MM.1S (cell line): ENCODE data around the gene GALM.

Experiments used
- CTCF ChIP-seq: fragments of 300-600 bp; sonication (generic); IDR thresholded peaks from 2 replicates; pipeline ENCODE4 v1.5.1; 2016; ENCODE audit warnings: antibody characterized with exemption, low read length, mixed read lengths
- EZH2 ChIP-seq: fragments of 300-600 bp; sonication (generic); optimal IDR thresholded peaks from 2 replicates; pipeline ENCODE3; 2017; ENCODE audit warnings: low read depth, mild to moderate bottlenecking, antibody characterized with exemption, low read length, mixed read lengths
- EZH2phosphoT487 ChIP-seq: fragments of 300-600 bp; sonication (generic); IDR thresholded peaks from 2 replicates; pipeline ENCODE4 v1.6.1; 2018; ENCODE audit warnings: antibody characterized with exemption, low read length

- TF ChIP-seq CTCF (no peak), EZH2 (no peak), EZH2phosphoT487 (no peak)
Measured at GRCh38 chr2:38751596-38752410, 85.9 kb downstream of the GALM start.
